GM12865 (cell line): Measurements from ENCODE around the gene TMEM126B.

ENCODE experiments used
- DNase-seq: peaks from one replicate; pipeline ENCODE4 v3.0.0; 2010; ENCODE audit warnings: low read depth
- H3K4me3 ChIP-seq: 2 replicates; pipeline ENCODE4 v1.5.1; 2011; ENCODE audit warnings: mild to moderate bottlenecking, low read depth, low read length, control low read depth
- TF ChIP-seq, protein P1 (sequence below): IDR thresholded peaks from 2 replicates; pipeline ENCODE4 v1.5.1; 2011; ENCODE audit warnings: low read length, control low read depth, low read depth, inconsistent platforms; ENCODE audit not compliant: insufficient read depth; ENCODE audit errors: missing control alignments

Gene TMEM126B

DNA sequence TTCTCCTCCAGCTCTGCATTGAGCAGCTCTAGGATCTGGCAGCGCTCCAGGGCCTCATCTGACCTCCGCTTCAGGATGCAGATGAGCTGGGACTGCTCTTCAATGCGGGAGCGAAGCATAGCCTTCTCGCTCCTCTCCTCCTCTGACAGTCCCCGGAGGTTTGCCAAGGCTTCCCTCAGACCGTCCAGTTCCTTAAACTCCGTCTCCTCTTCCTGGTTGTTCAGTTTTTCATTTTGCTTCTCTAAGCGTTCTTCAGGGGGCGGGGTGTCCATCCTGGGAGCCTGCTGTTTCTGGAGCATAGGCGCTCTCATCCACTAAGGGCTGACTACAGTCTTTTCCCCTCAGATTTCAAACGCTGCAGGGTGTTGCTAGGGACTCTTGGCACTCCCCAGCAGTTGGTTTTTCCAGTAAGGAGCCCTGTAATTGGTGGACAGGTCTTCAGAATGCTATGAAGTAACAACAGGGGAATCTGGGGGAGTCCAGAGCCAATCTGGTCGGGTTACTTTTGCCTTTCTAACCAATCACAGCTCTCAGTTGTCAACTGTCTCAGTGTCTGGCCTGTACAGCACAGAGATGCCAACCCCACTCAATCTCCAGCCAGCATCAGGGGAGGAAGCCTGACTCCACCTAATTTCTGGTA is 57.5 kb downstream of the TMEM126B start, which contains the start of gene CCDC89:
TSS of gene CCDC89 (minus strand) at position 376 of the 640 bp plus-strand sequence. CDS start at position 311, 65 bp downstream.
- DNase-seq, result peak; percentile 6

More for the DNA sequence above, 57.5 kb downstream of the TMEM126B start, which contains the start of gene CCDC89:
- no peak within 1 kb of the TSS for H3K4me3 ChIP-seq
- TF ChIP-seq, protein P1, sequence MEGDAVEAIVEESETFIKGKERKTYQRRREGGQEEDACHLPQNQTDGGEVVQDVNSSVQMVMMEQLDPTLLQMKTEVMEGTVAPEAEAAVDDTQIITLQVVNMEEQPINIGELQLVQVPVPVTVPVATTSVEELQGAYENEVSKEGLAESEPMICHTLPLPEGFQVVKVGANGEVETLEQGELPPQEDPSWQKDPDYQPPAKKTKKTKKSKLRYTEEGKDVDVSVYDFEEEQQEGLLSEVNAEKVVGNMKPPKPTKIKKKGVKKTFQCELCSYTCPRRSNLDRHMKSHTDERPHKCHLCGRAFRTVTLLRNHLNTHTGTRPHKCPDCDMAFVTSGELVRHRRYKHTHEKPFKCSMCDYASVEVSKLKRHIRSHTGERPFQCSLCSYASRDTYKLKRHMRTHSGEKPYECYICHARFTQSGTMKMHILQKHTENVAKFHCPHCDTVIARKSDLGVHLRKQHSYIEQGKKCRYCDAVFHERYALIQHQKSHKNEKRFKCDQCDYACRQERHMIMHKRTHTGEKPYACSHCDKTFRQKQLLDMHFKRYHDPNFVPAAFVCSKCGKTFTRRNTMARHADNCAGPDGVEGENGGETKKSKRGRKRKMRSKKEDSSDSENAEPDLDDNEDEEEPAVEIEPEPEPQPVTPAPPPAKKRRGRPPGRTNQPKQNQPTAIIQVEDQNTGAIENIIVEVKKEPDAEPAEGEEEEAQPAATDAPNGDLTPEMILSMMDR, result no peak
